H1 (cell line): ENCODE results near the gene VPS37D.

ENCODE experiments used
- EP300 ChIP-seq, 2 experiments: IDR thresholded peaks; 1 replicate in 1 of 2; 2 replicates in 1 of 2; pipeline ENCODE4 v1.6.1; 2011 to 2012; ENCODE audit warnings: low read depth in 2 of 2, low read length in 2 of 2, mild to moderate bottlenecking in 2 of 2, borderline replicate concordance in 1 of 2, inconsistent platforms in 1 of 2, moderate library complexity in 1 of 2
- POLR2A ChIP-seq, 2 experiments: IDR thresholded peaks; 1 replicate in 1 of 2; 2 replicates in 1 of 2; pipeline ENCODE4 v1.6.1; 2011; ENCODE audit warnings: low read depth in 2 of 2, low read length in 2 of 2, mild to moderate bottlenecking in 2 of 2; ENCODE audit errors: control extremely low read depth in 1 of 2
- SUZ12 ChIP-seq: fragments of 200-600 bp; sonication (generic); IDR thresholded peaks from 2 replicates; pipeline ENCODE4 v1.6.1; 2012; ENCODE audit warnings: mild to moderate bottlenecking, inconsistent platforms, low read length, moderate library complexity, mixed read lengths
- TCF12 ChIP-seq: IDR thresholded peaks from 2 replicates; pipeline ENCODE4 v1.6.1; 2011; ENCODE audit warnings: low read depth, mild to moderate bottlenecking, low read length
- YY1 ChIP-seq: IDR thresholded peaks from 2 replicates; pipeline ENCODE4 v1.6.1; 2011; ENCODE audit warnings: low read depth, mild to moderate bottlenecking, low read length
- TF ChIP-seq, protein P1 (sequence below), 3 experiments: IDR thresholded peaks; 1 replicate in 2 of 3; 2 replicates in 1 of 3; pipeline versions ENCODE4 v1.5.1 to v1.6.1; 2011; ENCODE audit warnings: low read length in 3 of 3, mild to moderate bottlenecking in 3 of 3, inconsistent platforms in 2 of 3, low read depth in 1 of 3, moderate library complexity in 1 of 3; ENCODE audit not compliant: insufficient read depth in 1 of 3; ENCODE audit errors: control extremely low read depth in 1 of 3
- TF ChIP-seq, protein P2 (sequence below): IDR thresholded peaks from 2 replicates; pipeline ENCODE4 v1.6.1; 2012; ENCODE audit warnings: low read length, inconsistent platforms

DNA sequence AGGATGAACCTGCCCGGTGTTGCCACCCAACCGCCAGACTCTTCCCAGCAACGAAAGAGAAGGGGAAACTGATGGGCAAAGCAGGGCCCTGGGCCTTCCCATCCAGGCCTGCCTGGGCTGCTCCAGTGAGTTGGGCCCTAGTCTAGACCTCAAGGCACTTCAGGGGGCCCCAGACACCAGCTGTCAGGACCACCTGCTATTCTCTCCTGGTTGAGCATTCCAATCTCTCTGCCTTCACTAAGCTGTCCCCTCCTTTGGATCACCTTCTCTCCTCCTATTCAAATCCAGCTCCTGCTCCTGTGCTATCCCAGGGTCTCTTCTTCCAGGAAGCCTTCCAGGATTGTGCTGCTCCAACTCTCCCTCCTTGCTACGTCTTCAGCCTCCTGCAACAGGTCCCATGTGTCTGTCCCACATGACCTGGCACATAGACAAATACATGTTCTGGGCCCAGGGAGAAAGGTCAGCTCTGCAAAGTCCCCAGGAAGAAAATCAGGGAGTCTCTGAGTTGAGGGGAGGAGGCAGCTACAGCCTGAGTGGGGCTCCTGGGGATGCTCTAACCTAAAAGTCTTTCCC, 48.8 kb downstream of the VPS37D start:
- no peak for TF ChIP-seq TCF12
- TF ChIP-seq, protein P1, sequence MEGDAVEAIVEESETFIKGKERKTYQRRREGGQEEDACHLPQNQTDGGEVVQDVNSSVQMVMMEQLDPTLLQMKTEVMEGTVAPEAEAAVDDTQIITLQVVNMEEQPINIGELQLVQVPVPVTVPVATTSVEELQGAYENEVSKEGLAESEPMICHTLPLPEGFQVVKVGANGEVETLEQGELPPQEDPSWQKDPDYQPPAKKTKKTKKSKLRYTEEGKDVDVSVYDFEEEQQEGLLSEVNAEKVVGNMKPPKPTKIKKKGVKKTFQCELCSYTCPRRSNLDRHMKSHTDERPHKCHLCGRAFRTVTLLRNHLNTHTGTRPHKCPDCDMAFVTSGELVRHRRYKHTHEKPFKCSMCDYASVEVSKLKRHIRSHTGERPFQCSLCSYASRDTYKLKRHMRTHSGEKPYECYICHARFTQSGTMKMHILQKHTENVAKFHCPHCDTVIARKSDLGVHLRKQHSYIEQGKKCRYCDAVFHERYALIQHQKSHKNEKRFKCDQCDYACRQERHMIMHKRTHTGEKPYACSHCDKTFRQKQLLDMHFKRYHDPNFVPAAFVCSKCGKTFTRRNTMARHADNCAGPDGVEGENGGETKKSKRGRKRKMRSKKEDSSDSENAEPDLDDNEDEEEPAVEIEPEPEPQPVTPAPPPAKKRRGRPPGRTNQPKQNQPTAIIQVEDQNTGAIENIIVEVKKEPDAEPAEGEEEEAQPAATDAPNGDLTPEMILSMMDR (IDR thresholded peaks at IDR 0.05; ENCODE audit: control extremely low read depth in 1 of 3, insufficient read depth in 1 of 3, low read depth in 1 of 3, low read length in 3 of 3) = no peak
- TF ChIP-seq POLR2A (IDR thresholded peaks at IDR 0.05; ENCODE audit: control extremely low read depth in 1 of 2, low read depth in 2 of 2, low read length in 2 of 2) = no peak
- TF ChIP-seq, protein P2, sequence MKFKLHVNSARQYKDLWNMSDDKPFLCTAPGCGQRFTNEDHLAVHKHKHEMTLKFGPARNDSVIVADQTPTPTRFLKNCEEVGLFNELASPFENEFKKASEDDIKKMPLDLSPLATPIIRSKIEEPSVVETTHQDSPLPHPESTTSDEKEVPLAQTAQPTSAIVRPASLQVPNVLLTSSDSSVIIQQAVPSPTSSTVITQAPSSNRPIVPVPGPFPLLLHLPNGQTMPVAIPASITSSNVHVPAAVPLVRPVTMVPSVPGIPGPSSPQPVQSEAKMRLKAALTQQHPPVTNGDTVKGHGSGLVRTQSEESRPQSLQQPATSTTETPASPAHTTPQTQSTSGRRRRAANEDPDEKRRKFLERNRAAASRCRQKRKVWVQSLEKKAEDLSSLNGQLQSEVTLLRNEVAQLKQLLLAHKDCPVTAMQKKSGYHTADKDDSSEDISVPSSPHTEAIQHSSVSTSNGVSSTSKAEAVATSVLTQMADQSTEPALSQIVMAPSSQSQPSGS = no peak
- TF ChIP-seq EP300 (IDR thresholded peaks at IDR 0.05; ENCODE audit: borderline replicate concordance in 1 of 2, low read depth in 2 of 2, low read length in 2 of 2) = no peak
- TF ChIP-seq YY1 = no peak
- no peak for TF ChIP-seq SUZ12
